ENCODE data around the gene NPR3.

- TF ChIP-seq CTCF (IDR thresholded peaks at IDR 0.05), result no peak
- no peak for TF ChIP-seq POLR2A (IDR thresholded peaks at IDR 0.05)
These were observed 23.8 kb downstream of the NPR3 start for GRCh38 chr5:32734827-32735378.
